ENCODE data around the gene LRRC70.

DNA sequence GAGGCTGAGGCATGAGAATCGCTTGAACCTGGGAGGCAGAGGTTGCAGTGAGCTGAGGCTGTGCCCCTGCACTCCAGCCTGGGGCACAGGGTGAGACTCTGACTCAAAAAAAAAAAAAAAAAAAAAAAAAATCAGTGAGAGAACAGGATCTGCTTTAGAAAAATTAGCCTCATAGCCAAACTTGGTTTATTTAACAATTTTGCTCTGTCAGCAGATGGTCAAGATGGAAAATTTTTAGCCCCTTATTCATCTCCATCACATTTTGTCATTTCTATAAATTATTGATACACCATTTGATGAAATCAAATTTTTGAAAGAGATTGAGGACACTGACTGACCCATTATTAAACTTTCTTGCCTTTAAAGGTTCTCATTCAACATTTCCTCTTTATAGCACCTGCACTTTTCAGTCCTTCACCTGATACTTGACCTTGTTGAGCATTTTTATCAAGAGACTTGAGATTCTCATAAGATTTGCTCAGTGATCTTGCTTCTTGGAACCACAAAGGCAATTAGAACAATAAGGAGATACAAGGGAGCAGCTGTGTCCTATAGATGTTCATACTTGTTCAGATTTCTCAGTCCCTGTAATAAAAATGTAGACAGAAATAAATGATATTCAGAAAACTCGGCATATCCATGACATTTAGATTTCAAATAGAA lies 38.1 kb downstream of the LRRC70 start:
- TF ChIP-seq, protein P1, sequence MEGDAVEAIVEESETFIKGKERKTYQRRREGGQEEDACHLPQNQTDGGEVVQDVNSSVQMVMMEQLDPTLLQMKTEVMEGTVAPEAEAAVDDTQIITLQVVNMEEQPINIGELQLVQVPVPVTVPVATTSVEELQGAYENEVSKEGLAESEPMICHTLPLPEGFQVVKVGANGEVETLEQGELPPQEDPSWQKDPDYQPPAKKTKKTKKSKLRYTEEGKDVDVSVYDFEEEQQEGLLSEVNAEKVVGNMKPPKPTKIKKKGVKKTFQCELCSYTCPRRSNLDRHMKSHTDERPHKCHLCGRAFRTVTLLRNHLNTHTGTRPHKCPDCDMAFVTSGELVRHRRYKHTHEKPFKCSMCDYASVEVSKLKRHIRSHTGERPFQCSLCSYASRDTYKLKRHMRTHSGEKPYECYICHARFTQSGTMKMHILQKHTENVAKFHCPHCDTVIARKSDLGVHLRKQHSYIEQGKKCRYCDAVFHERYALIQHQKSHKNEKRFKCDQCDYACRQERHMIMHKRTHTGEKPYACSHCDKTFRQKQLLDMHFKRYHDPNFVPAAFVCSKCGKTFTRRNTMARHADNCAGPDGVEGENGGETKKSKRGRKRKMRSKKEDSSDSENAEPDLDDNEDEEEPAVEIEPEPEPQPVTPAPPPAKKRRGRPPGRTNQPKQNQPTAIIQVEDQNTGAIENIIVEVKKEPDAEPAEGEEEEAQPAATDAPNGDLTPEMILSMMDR (IDR thresholded peaks at IDR 0.05; ENCODE audit: insufficient read depth, low read depth, low read length) = no peak
- TF ChIP-seq EZH2 (IDR thresholded peaks at IDR 0.05; ENCODE audit: insufficient read depth, low read length) = no peak
